ENCODE data around the gene OLIG2. TPM values are rescaled to one million over a fixed set of nuclear protein-coding genes. Genes with fewer than 3 reads are reported as not detected.

OLIG2 gene
- total and polyA plus RNA-seq, 2 of the 13 experiments (the other 11 are each of a cell fraction or from before 2014, with no cell fraction given) = not detected

DNA sequence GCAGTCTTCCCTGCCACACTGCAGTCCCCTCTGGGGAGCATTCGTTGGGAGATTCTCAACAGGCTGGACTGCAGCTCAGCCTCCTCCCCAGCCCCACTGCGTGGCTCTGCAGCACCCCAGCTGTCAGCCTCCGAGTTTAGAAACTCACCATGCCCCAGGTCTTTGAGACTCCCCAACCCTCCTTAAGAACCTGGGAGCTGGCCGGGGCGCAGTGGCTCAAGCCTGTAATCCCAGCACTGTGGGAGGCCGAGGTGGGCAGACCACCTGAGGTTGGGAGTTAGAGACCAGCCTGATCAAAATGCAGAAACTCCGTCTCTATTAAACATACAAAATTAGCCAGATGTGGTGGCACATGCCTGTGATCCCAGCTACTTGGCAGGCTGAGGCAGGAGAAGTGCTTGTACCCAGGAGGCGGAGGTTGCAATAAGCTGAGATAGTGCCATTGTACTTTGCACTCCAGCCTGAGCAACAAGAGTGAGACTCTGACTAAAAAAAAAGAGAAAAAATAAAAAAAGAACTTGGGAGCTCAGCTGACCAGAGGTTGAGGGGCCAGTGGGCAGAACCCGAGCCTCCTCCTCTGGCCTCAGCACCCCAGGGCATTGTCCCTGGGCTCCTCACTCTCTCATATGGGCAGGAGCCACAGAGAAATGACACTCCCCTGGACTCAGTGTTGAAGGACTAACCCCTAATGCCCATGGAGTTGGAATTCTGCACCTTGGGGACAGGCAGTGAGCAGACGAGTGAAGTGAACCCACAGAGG, 5.6 kb downstream of the OLIG2 start:
- no TSS peak for BruUV-seq (replicated peaks)
- FAIRE-seq (no peak), ATAC-seq (no peak), DNase-seq (ENCODE audit: low spot score) (no peak)
- Histone ChIP-seq H4K20me1 (ENCODE audit: insufficient read depth, low read length) (no peaks in the 10 kb centered on the region), H3K27me3 (ENCODE audit: control insufficient read depth in 1 of 2, insufficient read depth in 2 of 2, low read length in 2 of 2) (peaks cover 11 to 81% of the 10 kb centered on the region in 2 experiments; a peak in 4 of 5 replicates), H3K9ac (ENCODE audit: insufficient read depth, low read depth, low read length) (no peak overlapping the region), H3K4me3 (replicated peaks in 1 of 3; ENCODE audit: insufficient read depth in 1 of 3, low read depth in 2 of 3, low read length in 3 of 3) (no peak overlapping the region), H3K27ac (ENCODE audit: extremely low read length, insufficient read depth, low read length) (no peak overlapping the region), H3K79me2 (ENCODE audit: insufficient read depth, low read length) (no peaks in the 10 kb centered on the region), H3K4me2 (ENCODE audit: low read depth, low read length) (no peak overlapping the region), H3K36me3 (replicated peaks in 1 of 2; ENCODE audit: control insufficient read depth in 1 of 2, insufficient read depth in 2 of 2, low read length in 2 of 2) (no peaks in the 10 kb centered on the region), H2AFZ (ENCODE audit: low read length) (no peak overlapping the region), H3K9me3 (ENCODE audit: low read length) (no peaks in the 10 kb centered on the region), H3K4me1 (ENCODE audit: insufficient read depth, low read length) (no peaks in the 10 kb centered on the region)
- 5% methylated on average over 3 of the region's 10 CpGs for WGBS (ENCODE audit: low lambda C conversion rate)
- ChIA-PET CTCF (ENCODE audit: low intra/inter-chr PET ratio, low total read pairs) (no interaction called here), POLR2A (no interaction called here)
- intact Hi-C loops (cut with micrococcal nuclease; ENCODE audit: unreplicated experiment) (no loop called here), in situ Hi-C loops (cut with HindIII; ENCODE audit: extremely low pct_ligation_motif_present, low pct_unique_long_range_greater_than_20kb) (no loop called here)
- TF ChIP-seq, protein P1, sequence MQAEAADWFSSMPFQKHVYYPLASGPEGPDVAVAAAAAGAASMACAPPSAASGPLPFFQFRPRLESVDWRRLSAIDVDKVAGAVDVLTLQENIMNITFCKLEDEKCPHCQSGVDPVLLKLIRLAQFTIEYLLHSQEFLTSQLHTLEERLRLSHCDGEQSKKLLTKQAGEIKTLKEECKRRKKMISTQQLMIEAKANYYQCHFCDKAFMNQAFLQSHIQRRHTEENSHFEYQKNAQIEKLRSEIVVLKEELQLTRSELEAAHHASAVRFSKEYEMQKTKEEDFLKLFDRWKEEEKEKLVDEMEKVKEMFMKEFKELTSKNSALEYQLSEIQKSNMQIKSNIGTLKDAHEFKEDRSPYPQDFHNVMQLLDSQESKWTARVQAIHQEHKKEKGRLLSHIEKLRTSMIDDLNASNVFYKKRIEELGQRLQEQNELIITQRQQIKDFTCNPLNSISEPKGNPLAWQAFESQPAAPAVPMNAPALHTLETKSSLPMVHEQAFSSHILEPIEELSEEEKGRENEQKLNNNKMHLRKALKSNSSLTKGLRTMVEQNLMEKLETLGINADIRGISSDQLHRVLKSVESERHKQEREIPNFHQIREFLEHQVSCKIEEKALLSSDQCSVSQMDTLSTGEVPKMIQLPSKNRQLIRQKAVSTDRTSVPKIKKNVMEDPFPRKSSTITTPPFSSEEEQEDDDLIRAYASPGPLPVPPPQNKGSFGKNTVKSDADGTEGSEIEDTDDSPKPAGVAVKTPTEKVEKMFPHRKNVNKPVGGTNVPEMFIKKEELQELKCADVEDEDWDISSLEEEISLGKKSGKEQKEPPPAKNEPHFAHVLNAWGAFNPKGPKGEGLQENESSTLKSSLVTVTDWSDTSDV (CRISPR knock-in tag; IDR thresholded peaks at IDR 0.05) = no peak
- TF ChIP-seq, protein P2, sequence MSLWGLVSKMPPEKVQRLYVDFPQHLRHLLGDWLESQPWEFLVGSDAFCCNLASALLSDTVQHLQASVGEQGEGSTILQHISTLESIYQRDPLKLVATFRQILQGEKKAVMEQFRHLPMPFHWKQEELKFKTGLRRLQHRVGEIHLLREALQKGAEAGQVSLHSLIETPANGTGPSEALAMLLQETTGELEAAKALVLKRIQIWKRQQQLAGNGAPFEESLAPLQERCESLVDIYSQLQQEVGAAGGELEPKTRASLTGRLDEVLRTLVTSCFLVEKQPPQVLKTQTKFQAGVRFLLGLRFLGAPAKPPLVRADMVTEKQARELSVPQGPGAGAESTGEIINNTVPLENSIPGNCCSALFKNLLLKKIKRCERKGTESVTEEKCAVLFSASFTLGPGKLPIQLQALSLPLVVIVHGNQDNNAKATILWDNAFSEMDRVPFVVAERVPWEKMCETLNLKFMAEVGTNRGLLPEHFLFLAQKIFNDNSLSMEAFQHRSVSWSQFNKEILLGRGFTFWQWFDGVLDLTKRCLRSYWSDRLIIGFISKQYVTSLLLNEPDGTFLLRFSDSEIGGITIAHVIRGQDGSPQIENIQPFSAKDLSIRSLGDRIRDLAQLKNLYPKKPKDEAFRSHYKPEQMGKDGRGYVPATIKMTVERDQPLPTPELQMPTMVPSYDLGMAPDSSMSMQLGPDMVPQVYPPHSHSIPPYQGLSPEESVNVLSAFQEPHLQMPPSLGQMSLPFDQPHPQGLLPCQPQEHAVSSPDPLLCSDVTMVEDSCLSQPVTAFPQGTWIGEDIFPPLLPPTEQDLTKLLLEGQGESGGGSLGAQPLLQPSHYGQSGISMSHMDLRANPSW (CRISPR knock-in tag; IDR thresholded peaks at IDR 0.05; ENCODE audit: borderline replicate concordance) = no peak
- no peak for TF ChIP-seq ETV5 (CRISPR knock-in tag; IDR thresholded peaks at IDR 0.05; ENCODE audit: borderline replicate concordance)
- no peak for TF ChIP-seq ZNF724P (CRISPR knock-in tag; IDR thresholded peaks at IDR 0.05; ENCODE audit: borderline replicate concordance)
- TF ChIP-seq, protein P3, sequence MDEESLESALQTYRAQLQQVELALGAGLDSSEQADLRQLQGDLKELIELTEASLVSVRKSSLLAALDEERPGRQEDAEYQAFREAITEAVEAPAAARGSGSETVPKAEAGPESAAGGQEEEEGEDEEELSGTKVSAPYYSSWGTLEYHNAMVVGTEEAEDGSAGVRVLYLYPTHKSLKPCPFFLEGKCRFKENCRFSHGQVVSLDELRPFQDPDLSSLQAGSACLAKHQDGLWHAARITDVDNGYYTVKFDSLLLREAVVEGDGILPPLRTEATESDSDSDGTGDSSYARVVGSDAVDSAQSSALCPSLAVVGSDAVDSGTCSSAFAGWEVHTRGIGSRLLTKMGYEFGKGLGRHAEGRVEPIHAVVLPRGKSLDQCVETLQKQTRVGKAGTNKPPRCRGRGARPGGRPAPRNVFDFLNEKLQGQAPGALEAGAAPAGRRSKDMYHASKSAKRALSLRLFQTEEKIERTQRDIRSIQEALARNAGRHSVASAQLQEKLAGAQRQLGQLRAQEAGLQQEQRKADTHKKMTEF (CRISPR knock-in tag; IDR thresholded peaks at IDR 0.05) = no peak
- no peak for TF ChIP-seq SALL1 (CRISPR knock-in tag; IDR thresholded peaks at IDR 0.05)

All from HepG2 (cell line).